ENCODE data around the gene YPEL2.
A peak's percentile ranks its signal among the peaks of the same experiment; 100 is the strongest.

Gene YPEL2

DNA sequence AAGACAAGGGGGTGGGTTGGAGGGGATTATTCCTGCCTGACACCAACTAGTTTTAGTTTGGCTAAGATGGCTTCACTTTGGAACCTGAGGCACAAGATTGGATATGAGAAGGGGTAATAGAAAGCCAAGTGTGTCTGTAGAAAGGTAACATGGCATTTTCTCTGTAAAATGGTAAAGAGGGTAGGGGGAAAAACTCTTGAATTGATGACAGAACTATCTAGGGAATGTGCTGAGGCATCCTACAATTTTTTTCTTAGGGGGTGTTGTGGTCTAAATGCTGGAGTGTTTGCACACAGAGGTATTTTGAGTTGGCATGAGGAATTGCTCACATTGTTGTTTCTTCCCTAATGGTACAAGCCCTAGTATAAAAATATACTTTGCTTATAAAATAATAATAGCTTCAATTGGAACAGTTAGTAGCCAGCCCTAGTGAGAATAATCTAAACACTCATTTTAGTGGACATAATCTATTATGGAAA, 25.8 kb downstream of the YPEL2 start:
- FAIRE-seq: no peak

DNA sequence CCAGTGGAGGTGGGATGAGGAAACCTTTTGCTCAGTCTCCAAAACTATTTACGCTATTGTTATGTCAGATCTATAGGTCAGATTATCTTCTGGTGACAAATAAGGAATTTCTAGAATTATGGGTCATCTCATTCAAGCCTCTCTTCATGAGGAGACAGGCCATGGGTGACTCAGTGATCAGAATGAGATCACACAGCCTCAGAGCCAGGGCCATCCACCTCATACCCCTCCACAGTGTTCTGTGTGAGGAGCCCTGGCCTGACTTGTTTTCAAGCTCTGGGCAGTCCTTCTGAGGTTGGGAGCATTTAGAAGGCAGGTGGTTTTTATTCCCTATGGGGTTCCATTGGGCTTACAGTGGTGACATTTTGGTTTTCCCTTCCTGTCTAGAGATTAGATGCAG, 26.5 kb downstream of the YPEL2 start:
- no peak for FAIRE-seq

DNA sequence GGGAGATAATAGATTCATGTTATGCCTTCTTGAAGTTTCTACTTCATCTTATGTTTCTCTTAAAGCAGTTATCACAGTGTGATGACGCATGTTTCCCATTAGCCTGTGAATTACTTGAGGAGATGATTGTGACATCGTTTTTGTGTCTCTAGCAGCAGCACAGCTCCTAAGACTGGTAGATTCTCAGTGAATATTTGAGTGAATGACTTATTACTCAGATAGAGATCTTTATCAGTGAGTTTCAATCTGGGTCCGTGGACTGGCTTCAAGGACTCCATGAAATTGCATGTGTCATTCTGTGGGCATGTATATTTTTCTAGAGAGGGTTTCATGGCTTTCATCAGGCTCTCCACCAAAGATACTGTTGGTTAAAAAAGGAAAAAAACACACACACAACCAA, 29.9 kb downstream of the YPEL2 start:
- no peak for FAIRE-seq

GRCh38 chr17:59361916-59362810, 30.7 kb downstream of the YPEL2 start:
- peak; percentile 76 for FAIRE-seq

- FAIRE-seq: no peak
Observed at GRCh38 chr17:59362811-59363205, 31.4 kb downstream of the YPEL2 start.

DNA sequence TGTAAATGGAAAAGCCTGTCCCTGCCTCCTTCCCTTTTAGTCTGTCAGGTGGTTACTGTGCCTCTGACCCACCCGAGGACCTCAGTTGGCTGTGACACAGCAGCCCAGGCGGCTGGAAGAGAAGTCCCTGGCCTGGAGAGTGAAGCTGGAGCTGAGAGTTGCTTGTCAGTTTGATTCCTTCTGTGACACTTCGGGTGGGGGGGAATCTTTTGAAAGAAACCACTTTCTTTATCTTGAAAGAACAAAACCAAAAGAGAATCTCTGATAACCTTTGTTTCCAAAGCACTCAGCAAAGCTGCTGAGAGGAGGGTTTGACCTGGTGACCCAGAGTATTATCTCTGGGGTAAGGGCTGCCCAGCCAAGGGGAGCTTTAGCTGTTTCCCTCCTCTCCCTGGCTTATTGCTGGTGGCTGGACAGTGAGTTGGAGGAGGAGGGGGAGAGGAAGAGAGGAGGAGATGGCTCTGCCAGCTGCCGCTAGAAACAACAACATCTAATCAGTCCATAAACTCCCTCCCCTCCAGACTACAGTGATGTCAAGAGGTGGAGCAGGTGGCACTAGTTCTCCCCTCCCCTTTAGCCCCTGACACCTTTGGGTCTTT, 34.0 kb downstream of the YPEL2 start:
- FAIRE-seq: no peak

- no peak for FAIRE-seq
Observed at GRCh38 chr17:59366040-59366757, 34.7 kb downstream of the YPEL2 start.

DNA sequence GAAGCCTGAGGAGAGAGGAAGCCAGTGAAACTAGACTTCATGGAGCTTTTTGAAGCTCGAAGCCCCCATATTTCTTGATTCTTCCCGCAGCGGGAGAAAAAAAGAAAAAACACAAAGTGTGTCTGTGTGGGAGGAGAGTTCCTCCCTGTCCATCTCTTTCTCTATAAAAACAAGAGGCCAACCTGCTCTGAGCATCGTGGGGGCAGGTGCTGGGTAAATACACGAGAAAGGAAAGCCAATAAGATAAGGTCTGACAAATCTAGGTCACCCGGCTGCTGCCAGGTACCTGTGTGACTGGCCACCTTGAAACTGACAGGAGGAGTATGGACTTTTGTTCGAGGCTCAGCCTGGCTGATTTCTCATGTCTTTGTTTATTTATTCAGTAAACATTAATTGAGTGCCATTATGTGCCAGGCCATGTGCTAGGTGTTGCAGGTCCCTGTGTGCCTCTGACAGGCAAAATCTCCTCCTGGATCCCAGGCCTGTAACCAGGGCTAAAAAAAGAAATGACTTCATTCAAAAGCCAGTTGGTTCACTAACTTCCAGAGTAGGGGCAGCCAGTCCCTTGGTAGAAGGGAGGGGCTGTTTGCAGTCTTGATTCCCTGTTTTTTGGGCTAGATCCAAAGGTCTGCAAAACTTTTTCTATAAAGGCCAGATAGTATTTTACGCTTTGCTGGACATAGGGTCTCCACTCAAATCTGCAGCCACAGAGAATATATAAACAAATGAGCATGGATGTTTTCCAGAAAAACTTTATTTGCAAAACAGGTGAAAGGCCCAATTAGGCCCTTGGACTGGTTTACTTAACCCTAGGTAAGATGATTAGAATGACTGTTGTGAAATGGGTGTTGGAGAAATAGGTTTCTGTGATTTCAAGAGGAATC, 35.6 kb downstream of the YPEL2 start:
- peak; percentile 96 for FAIRE-seq

GRCh38 chr17:59367657-59368045, 36.2 kb downstream of the YPEL2 start:
- no peak for FAIRE-seq

- FAIRE-seq: no peak
Observed at GRCh38 chr17:59368218-59368857, 36.9 kb downstream of the YPEL2 start.

GRCh38 chr17:59369031-59369975, 37.8 kb downstream of the YPEL2 start:
- no peak for FAIRE-seq

DNA sequence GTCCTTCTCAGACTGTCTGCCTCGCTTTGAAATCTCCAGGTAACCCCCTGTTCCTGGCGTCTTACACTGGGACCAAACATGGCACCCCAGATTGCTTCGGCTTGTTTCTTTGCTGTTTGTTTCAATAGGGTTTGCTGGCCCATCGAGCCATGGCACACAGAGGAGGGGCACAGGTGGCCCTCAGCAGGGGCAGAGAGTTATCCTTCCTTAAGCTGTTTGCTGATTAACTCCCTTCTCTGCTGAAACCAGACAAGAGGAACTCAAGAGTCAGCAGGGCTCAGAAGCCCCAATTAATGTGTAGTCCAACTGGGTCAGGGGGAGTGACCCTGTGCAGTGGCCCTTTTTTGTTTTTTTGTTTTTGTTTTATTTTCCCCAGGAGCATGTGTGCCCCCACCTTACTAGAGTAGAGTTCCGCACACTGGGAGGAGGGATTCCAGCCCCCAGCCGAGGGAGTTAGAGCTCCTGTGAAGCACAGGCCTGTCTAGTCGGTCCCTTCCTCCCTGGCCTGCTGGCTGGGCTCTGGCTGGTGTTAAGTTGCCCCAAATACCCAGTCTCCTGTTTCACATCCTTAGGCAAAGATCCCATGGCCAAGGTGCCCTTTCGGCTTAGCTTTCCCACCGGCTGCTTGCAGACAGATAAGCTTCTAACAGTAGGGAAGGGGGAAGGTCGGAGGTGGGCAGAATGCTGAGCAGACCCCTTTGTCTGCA, 39.3 kb downstream of the YPEL2 start:
- FAIRE-seq: no peak

- FAIRE-seq: no peak
Observed at GRCh38 chr17:59371416-59372100, 40.1 kb downstream of the YPEL2 start.

DNA sequence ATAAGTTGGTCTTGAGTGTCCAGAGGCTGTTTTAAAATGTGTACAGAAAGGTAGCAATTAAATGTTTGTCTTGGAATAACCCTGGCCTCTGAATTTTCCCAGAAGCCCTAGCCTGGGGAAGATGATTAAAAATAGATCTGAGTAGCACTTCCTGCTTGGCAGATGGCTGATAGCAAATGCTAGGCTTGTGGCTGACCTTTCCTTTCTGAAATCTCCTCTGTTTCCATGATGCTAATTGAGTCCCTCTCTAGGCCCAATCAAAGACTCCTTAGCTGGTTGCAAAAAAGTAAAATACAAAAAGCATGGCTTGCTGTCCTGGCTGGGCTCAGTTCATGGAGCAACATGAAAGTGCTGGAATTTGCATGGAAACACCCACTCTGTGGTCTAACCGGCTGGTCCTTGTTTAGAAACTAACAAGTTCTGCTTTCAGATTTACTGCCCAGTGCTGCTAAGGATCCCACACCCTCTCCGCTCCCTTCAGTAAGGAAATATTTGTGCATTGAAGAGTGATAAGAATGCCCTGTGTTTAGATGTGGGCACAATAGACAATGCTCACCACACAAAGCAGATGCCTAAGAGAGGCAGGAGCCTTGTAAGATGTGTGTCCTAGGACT, 40.8 kb downstream of the YPEL2 start:
- FAIRE-seq: peak; percentile 73

DNA sequence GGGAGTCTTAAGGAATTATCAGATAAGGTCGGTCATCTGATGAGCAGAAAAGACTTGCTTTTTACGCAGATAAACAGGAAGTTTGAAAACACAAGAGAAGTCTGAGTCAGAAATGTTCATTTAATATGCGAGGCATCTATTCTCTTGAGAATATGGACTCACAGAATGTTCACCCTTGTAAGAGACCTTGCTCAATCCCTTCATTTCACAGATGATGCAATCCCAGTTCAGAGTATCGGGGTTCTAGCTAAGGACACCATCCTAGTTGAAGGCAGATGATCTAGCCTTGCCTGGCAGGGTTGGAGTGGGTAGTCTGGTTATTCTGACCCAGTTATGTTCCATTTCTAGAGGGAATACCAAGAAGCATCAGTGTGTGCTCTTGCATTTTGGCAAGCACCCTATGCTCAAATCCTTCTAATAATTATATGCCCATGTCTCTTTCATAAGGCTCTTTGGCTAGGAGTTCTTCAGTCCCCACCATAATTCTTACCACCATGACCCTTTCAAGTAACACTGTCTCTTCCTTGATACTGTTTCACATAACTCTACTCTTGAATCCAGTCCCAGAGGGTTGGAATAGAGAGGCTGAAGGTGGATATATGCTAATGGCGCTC, 42.5 kb downstream of the YPEL2 start:
- no peak for FAIRE-seq

DNA sequence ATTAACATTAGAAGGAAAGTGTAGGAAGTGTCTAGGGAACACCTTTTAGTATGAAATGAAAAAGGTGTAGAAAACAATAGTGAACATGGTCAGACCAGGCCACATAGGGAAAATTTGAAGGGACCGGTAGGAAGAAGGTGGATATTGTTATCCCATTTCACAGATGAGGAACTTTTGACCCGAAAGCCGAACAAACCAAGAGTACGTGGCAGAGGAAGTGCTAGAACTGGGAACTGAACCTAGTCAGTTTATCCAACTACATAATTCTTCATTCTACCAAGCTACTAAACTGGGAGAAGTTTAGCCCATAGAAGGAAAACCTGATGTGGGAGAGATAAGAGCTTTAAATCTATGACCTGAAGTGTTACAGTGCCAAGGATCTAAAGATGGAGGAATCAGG, 43.2 kb downstream of the YPEL2 start:
- FAIRE-seq: no peak

DNA sequence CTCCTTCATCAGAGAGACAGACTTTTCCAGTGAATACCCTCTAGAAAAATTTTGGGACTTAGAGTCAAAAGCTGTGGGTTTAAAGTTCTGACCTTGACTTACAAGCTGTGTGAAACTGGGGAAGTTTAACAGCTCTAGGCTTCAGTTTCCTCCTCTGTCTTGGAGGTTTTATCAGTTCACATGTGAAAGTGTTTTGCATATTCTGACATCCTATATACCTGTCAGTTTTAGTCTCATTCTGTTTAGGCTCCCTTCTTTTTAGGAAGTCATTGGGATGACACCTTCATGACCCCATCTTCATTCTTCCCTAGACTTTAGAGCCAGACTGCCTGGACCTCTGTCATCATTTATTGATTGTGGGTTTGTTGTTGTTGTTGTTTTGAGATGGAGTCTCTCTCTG, 44.4 kb downstream of the YPEL2 start:
- FAIRE-seq: no peak

DNA sequence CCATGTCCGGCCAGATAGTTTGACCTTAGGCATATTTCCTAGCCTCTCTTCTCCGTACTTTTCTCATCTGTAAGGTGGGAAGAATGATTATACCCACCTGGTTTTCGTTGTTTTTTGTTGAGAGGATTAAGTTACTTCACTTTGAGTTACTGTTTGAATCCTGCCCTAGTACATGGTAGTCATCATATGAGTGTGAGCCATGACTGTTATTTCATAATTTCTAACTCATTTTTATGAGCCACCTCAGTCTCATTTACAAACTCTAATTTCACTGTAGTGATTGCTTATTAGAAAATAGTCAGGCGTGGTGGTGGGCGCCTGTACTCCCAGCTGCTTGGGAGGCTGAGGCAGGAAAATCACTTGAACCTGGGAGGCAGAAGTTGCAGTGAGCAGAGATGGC, 45.1 kb downstream of the YPEL2 start:
- no peak for FAIRE-seq

DNA sequence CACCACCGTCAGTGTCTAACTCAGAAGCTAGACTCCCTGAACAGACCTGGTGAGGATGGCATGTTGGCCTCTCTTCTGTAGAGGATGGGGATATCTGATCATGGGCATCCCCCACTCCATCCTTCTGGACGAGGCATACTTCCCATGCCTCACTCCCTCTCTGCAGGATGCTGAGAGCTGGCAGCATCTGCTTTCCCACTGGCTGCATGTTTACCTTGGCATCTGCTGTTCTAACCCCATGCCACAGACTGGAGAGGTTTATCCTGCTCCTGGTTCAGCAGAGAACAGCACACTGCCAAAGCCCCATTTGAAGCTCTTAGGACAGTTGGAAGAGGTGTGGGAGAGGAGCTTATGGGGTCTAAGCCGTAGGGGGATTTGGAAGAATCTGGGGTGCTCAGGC, 46.0 kb downstream of the YPEL2 start:
- FAIRE-seq: no peak
